Hepatocyte (in vitro differentiated cells): Measurements from ENCODE around the gene ITGA11.

Experiments
- EZH2 ChIP-seq: fragments of 200-600 bp; sonication (generic); IDR thresholded peaks from 2 replicates; pipeline ENCODE4 v1.6.1; 2016; ENCODE audit warnings: antibody characterized with exemption, mild to moderate bottlenecking, borderline replicate concordance
- TF ChIP-seq, protein P1 (sequence below): fragments of 200-600 bp; sonication (generic); IDR thresholded peaks from 2 replicates; pipeline ENCODE4 v1.5.1; 2016; ENCODE audit warnings: antibody characterized with exemption, mild to moderate bottlenecking; ENCODE audit not compliant: poor library complexity

DNA sequence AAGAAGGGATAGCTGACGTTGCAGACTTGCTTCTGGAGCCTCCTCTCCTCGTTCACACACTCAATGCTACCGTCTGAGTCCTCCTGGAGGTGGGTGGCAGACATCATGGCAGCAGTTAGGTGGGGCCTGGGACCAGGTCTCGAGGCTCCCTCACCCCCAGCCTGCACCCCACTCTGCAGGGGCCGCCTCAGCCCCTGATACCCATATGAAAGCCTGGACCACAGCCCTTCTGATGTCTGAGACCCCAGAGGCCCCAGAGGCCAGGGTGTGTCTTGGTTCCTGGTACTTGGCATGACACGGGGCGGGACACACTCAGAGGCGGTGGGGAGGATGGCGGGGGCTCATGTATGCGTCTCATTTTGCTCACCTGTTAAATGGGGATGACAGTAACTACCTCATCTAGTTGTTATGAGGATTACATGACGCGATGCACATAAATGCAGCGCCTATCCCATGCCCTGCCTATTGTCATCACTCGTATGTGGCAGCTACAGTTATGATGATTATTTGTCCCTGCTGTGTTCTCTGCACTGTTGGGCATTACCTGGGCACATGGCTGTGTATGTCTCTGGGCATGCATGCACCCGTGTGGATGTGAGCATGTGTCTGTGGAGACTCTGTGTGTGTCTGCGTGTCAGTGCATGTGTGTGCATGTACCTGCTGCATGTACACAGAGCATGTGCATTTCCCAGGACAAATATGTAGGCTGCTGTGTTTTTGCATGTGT is 114.5 kb downstream of the ITGA11 start:
- TF ChIP-seq, protein P1, sequence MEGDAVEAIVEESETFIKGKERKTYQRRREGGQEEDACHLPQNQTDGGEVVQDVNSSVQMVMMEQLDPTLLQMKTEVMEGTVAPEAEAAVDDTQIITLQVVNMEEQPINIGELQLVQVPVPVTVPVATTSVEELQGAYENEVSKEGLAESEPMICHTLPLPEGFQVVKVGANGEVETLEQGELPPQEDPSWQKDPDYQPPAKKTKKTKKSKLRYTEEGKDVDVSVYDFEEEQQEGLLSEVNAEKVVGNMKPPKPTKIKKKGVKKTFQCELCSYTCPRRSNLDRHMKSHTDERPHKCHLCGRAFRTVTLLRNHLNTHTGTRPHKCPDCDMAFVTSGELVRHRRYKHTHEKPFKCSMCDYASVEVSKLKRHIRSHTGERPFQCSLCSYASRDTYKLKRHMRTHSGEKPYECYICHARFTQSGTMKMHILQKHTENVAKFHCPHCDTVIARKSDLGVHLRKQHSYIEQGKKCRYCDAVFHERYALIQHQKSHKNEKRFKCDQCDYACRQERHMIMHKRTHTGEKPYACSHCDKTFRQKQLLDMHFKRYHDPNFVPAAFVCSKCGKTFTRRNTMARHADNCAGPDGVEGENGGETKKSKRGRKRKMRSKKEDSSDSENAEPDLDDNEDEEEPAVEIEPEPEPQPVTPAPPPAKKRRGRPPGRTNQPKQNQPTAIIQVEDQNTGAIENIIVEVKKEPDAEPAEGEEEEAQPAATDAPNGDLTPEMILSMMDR: no peak
- no peak for TF ChIP-seq EZH2
